Activated CD4-positive, alpha-beta T cell treated with anti-CD3 and anti-CD28 coated beads, Interleukin-2, amount 50 U/mL, for 16 hours (primary cell): Measurements from ENCODE around the gene PRKCE.

Experiments
- DNase-seq: peaks from one replicate; pipeline ENCODE4 v3.0.0-alpha.2; 2020

The PRKCE gene

DNA sequence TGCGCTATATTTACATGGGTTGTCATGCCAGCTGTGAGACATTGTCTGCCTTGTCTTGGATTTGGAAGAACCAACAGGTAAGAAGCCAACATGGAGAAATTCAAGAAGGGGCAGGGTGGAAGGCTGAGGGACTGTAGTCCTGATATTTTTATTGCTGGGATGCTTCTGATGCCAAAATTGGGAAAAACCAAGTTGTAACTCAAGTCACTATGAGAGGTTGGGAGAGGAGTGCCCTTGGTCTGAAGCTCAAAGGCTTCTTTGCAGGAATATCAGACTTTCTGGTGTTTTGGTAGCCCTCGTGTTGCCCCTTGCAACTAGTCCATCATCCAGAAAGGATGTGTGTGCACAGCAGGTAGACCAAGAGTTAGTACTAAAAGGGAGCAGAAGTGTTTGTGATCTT lies 351.5 kb downstream of the PRKCE start:
- no peak for DNase-seq

DNA sequence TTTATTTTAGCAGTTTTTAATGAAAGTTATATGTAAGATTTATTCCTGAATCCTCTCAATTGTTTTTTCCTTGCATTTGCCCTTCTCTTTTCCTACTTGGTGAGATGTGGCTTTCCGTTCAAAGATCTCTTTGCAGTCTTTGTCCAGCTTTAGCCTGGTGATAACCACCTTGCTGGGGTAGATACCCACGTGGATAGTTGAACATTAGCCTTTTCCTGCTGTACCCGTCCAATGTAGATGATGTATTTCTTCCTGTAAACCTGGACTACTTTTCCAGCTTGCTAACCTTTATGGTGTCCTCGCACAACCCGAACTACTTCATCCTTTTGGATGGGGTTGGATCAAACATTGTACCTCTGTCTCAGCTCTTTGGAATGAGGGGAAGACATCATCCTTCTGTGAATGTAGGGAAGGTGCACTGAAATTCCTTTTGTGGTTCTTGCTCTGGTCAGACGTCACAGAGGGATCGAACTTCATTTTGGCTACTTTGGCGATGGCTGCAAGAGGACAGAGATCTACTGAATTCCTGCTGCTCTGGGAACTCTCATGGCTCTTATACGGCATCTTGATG lies 352.5 kb downstream of the PRKCE start:
- no peak for DNase-seq

DNA sequence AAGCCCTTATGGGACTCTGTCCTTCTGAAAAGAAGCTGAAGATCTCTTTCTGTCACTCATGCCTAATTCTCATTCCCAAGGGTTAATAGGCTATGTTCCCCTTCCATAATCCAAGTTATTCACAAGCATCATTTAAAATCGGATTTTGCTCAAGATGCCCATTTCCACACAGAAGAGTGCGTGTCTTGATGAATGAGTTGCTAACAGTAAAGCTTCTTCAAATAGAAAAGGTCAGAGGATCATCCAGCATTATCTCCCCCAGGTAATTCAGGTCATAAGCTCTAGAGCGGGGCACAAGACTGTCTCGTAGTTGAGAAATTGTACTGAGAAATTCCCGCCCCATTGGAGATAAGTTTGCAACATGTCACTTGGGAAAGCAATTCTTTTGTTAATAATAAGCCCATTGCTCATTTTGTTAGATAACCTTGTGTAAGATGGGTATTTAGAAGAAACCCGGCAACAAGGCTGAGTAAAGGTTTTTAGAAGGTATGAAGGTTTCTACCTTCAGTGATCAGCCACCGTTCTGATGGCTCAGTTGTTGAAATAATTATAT lies 355.1 kb downstream of the PRKCE start:
- DNase-seq, result no peak

DNA sequence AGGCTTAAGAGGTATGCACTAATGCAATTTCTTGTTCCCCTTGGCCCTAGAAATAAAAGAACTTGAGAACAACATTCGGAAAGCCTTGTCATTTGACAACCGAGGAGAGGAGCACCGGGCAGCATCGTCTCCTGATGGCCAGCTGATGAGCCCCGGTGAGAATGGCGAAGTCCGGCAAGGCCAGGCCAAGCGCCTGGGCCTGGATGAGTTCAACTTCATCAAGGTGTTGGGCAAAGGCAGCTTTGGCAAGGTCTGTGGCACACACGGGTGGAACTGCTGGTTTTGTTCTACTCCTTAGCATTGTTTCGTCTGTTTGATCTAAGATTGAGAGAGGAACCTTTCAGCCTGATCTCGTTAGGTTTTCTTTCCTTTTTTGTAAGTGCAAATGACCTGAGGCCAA lies 355.9 kb downstream of the PRKCE start:
- DNase-seq, result no peak

DNA sequence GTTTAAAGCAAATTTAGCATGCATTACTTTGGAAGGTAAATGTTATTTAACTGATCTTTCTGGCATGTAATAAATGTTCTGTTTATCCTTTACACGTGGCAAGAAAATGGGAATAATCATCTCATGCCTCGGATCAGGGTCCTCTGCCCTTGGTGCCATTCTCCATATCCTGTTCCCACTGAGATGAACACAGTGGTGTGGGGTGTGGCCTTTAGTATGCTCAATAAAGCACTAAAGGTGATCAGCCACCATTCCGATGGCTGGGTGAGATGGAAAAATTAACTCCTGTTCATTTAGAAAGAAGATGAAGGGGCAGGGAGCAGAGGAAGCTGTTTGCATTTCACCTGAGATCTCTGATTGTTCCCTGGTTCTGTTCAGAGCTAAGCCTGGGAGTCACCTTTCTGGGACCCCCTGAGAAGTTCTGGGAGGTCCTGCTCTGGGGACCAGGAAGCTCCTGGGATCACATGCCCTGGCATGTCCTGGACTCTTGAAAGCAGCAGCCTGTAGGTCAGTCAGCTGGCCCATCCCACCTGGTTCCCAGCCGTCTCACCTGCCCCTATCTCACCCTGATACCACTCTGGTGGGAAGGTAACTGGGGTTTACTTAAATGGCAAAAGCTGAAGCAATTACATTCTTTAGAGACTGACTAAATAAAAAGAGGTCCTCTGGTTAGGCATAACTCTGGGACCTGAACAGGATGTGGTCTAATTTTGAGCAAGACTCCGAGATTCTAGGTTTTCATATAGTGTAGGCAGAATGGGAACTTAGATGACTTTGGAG lies 356.8 kb downstream of the PRKCE start:
- no peak for DNase-seq

- DNase-seq, result no peak
These were observed 357.8 kb downstream of the PRKCE start for GRCh38 chr2:46009315-46009714.

- no peak for DNase-seq
These were observed 358.3 kb downstream of the PRKCE start for GRCh38 chr2:46009772-46010171.

GRCh38 chr2:46010223-46010924 lies 358.9 kb downstream of the PRKCE start:
- no peak for DNase-seq

- peak; percentile 58 for DNase-seq
These were observed 359.5 kb downstream of the PRKCE start for GRCh38 chr2:46010925-46011490.

DNA sequence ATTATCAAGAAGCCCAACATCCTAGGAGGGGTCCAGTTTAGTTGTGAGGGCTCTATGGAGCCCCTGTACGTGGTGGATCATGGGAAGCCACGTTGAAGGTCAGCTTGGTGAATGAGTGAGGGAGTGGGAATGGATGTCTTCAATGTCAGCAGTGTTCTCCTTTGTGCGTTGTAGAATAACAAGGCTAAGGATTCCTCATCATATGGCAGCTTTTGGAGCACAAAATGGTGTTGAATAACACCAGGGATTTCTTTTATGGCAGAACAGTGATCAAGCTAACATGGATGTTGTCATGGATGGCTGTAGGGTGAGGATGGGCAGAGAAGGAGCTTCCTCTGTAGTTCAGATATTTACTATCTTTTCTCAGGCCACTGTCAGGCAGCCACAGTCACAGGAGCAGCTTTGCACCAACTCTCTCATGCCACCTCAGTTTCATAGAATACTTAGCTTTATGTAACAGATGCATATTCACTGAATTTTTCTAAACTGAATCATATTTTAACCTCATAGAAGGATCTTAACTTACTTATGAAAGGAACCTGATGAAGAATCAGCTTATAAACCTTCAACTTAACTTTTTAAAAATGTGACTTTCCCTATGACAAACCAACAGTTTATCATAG lies 361.3 kb downstream of the PRKCE start:
- DNase-seq, result no peak

DNA sequence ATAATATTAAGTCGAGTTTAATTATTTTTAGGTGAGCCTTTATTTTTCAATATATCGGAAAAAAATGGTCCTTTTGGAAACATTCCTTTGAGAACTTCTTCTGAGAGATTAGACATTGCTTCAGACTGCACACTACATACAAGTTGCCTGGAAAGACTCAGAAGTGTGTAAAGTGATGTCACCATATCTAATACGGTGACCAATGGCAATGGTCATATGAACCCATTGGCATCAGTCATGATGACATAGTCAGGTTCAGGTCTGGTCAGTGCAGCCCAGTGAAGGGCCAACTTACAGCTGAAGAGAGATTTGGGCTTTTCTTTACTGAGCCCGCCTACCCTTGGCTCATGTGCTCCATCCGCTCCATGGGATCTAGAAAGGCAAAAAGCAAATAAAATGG lies 362.3 kb downstream of the PRKCE start:
- no peak for DNase-seq

DNA sequence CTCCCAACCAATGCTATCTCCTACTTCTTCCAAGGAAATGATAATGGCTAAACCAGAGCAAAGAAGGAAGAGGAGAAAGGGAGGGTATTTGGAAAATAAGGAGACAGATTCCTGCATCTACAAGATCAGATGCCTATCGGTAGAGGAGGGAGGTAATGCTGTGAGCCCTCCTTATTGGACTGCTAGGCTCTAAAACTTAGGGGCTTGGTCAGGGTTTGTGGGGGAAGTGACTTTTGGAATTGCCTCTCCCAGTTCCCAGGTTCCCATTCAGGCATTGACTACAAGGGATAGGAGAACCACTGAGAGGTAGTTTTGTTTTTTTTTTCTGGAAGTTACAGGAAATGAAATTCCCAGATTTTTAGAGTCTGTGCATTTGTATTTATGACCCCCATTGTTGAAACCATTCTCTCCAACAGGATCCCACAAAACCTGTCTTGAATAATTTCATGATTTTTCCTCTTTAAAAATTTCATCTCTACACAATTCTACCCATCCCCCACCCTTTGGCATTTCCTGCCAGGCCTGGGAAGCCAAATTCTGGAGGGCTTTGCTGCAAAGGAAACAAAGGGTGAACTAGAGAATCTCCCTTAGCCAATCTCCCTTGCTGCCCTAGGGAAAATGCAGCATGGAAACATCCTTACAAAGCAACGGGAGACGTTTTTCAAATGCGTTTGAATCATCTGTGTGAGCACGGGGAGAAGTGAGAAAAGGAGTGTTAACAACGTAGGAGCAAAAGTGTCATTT lies 363.6 kb downstream of the PRKCE start:
- no peak for DNase-seq

DNA sequence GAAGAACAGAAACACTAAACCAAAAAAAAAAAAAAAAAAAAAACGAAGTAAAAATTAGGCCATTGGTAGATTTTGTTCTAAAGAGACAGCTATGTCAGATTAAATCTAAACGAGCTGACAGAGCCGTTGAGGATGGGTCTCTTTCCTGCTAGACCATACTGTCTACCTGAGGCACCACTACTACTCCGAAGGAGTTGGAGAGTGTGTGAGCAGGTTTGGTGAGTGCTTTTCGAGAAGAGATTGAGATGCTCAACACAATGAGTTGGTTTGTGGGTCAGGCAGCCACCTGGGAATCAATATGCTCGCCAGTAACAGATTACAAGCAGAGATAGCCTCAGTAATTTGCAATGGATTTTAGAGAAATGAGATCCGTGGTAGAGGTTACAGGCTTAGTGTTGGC lies 364.2 kb downstream of the PRKCE start:
- DNase-seq, result no peak

GRCh38 chr2:46016091-46016490 lies 364.6 kb downstream of the PRKCE start:
- no peak for DNase-seq

GRCh38 chr2:46018773-46019591 lies 367.5 kb downstream of the PRKCE start:
- DNase-seq, result peak; percentile 53

DNA sequence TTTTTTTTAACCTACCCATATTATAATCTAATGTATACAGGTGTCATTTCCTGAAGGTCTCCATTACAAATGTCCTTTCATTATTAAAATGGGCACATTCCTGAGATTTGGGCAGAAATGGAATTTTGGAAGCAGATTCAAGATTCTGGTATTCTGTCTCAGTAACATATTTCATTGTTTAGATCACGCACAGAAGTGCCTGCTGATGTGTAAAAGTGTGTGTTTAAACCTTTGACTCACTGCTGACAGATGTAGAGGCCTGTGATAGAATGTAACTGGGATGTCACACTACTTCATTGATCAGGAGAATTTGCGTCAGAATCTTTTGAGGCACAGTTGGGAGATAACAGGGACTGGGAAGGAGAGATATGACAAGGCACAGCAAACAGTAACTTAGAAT lies 368.9 kb downstream of the PRKCE start:
- no peak for DNase-seq

GRCh38 chr2:46023165-46023854 lies 371.8 kb downstream of the PRKCE start:
- peak; percentile 90 for DNase-seq

DNA sequence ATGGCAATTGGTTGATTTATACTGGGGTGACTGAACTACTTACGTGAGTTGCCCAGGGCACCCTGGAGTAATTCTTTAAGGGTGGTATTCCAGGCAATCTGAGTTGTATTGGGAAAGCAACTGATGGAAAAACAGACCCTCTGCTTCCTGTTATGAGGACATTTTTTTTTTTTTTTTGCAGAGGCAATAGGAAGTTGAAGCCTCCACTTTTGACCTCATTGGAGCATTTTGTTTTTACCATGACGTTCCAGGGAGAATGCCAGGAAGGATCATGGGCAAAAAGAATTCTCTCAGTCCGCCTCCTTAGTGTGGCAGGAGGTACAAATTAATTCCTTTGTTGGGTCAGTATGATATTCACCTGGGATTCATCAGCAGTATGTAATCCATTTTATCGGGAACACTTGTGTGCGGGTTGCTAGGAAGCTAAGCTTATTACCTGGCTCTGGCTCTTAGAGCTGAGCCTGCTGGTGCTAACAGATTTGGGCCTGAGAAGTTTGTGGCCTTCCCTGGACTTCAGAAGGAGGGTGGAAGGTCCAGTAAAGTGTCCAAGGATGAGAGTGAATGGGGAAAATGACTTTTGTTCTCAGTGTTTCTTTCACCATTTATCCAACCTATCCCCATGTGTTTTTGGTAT lies 372.8 kb downstream of the PRKCE start:
- no peak for DNase-seq

GRCh38 chr2:46025081-46025480 lies 373.6 kb downstream of the PRKCE start:
- no peak for DNase-seq

DNA sequence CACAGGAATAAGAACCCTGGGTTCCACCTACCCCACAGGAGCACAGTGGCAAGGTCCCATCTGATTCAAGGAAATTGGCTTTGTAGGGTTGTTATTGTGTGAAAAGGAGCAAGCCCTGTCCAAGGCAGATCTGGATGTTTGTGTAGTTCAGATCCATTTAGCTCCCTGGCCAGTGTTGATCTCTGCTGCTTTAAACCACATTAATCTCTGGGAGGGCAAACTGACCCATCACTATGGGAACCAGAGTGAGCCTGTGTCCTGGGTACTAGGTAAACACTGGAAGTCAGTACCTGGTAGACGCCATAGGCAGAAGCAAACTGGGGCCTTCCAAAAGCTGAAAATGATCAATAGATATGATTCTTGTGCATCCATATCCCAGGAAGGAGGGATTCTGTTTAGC lies 374.2 kb downstream of the PRKCE start:
- no peak for DNase-seq
